ENCODE measurements around the gene PXDN.

DNA sequence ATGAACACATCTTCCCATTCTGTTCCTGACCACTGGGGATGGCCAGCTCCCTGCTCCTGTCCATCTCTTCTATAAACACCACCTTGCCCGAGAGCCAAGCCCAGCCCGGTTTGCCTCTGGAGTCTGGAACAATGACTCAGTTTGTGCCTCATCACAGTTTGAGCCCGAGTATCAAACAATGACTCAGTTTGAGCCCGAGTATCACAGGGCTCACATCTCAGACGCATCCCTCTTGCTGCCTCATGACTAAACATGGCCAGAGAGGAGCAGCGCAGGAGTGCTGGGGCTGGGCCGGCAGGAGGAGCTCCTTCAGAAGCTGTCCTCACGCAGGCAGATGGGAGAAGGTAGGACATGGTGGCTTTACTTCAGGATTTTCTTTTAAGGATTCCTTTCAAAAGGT lies 68.7 kb downstream of the PXDN start:
- TF ChIP-seq, protein P1, sequence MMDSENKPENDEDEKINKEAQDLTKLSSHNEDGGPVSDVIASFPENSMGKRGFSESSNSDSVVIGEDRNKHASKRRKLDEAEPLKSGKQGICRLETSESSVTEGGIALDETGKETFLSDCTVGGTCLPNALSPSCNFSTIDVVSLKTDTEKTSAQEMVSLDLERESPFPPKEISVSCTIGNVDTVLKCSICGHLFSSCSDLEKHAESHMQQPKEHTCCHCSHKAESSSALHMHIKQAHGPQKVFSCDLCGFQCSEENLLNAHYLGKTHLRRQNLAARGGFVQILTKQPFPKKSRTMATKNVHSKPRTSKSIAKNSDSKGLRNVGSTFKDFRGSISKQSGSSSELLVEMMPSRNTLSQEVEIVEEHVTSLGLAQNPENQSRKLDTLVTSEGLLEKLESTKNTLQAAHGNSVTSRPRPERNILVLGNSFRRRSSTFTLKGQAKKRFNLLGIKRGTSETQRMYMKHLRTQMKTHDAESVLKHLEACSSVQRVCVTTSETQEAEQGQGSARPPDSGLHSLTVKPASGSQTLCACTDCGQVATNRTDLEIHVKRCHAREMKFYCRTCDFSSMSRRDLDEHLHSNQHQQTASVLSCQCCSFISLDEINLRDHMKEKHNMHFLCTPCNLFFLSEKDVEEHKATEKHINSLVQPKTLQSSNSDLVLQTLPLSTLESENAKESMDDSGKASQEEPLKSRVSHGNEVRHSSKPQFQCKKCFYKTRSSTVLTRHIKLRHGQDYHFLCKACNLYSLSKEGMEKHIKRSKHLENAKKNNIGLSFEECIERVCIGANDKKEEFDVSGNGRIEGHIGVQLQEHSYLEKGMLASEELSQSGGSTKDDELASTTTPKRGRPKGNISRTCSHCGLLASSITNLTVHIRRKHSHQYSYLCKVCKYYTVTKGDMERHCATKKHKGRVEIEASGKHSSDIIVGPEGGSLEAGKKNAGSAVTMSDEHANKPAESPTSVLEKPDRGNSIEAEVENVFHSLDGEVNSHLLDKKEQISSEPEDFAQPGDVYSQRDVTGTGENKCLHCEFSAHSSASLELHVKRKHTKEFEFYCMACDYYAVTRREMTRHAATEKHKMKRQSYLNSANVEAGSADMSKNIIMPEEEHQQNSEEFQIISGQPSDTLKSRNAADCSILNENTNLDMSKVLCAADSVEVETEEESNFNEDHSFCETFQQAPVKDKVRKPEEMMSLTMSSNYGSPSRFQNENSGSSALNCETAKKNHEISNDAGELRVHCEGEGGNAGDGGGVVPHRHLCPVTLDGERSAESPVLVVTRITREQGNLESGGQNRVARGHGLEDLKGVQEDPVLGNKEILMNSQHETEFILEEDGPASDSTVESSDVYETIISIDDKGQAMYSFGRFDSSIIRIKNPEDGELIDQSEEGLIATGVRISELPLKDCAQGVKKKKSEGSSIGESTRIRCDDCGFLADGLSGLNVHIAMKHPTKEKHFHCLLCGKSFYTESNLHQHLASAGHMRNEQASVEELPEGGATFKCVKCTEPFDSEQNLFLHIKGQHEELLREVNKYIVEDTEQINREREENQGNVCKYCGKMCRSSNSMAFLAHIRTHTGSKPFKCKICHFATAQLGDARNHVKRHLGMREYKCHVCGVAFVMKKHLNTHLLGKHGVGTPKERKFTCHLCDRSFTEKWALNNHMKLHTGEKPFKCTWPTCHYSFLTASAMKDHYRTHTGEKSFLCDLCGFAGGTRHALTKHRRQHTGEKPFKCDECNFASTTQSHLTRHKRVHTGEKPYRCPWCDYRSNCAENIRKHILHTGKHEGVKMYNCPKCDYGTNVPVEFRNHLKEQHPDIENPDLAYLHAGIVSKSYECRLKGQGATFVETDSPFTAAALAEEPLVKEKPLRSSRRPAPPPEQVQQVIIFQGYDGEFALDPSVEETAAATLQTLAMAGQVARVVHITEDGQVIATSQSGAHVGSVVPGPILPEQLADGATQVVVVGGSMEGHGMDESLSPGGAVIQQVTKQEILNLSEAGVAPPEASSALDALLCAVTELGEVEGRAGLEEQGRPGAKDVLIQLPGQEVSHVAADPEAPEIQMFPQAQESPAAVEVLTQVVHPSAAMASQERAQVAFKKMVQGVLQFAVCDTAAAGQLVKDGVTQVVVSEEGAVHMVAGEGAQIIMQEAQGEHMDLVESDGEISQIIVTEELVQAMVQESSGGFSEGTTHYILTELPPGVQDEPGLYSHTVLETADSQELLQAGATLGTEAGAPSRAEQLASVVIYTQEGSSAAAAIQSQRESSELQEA (IDR thresholded peaks at IDR 0.05; ENCODE audit: low read depth), result no peak
- no peak for TF ChIP-seq PURB (CRISPR knock-in tag; IDR thresholded peaks at IDR 0.05; ENCODE audit: low read depth)
- no peak for TF ChIP-seq ESRRB (CRISPR knock-in tag; IDR thresholded peaks at IDR 0.05; ENCODE audit: borderline replicate concordance)
- no peak for TF ChIP-seq POLR3A (IDR thresholded peaks at IDR 0.05; ENCODE audit: borderline replicate concordance, extremely low read depth, insufficient read depth, insufficient read length)
- TF ChIP-seq, protein P2, sequence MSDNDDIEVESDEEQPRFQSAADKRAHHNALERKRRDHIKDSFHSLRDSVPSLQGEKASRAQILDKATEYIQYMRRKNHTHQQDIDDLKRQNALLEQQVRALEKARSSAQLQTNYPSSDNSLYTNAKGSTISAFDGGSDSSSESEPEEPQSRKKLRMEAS (CRISPR knock-in tag; IDR thresholded peaks at IDR 0.05), result no peak
- no peak for TF ChIP-seq TAF1 (IDR thresholded peaks at IDR 0.05; ENCODE audit: control insufficient read depth, extremely low read depth, insufficient read depth, low read length, severe bottlenecking)
- TF ChIP-seq EHMT2 (IDR thresholded peaks at IDR 0.05), result no peak
- TF ChIP-seq, protein P3, sequence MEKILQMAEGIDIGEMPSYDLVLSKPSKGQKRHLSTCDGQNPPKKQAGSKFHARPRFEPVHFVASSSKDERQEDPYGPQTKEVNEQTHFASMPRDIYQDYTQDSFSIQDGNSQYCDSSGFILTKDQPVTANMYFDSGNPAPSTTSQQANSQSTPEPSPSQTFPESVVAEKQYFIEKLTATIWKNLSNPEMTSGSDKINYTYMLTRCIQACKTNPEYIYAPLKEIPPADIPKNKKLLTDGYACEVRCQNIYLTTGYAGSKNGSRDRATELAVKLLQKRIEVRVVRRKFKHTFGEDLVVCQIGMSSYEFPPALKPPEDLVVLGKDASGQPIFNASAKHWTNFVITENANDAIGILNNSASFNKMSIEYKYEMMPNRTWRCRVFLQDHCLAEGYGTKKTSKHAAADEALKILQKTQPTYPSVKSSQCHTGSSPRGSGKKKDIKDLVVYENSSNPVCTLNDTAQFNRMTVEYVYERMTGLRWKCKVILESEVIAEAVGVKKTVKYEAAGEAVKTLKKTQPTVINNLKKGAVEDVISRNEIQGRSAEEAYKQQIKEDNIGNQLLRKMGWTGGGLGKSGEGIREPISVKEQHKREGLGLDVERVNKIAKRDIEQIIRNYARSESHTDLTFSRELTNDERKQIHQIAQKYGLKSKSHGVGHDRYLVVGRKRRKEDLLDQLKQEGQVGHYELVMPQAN (IDR thresholded peaks at IDR 0.05; ENCODE audit: borderline replicate concordance), result no peak
- no peak for TF ChIP-seq ZBTB17 (CRISPR knock-in tag; IDR thresholded peaks at IDR 0.05)
- no peak for TF ChIP-seq REST (IDR thresholded peaks at IDR 0.05; ENCODE audit: borderline replicate concordance)
- no peak for TF ChIP-seq REST (CRISPR knock-in tag; IDR thresholded peaks at IDR 0.05; ENCODE audit: low read depth)
- TF ChIP-seq NFYB (IDR thresholded peaks at IDR 0.05; ENCODE audit: extremely low read depth, insufficient read length), result no peak
- TF ChIP-seq BRCA1 (IDR thresholded peaks at IDR 0.05), result no peak
- TF ChIP-seq BRCA1 (CRISPR knock-in tag; IDR thresholded peaks at IDR 0.05), result no peak
- no peak for TF ChIP-seq POLR3G (IDR thresholded peaks at IDR 0.05; ENCODE audit: extremely low read depth, insufficient read length, insufficient replicate concordance)

All from K562 (cell line).